ENCODE data around the gene ATG4C. TPM values are rescaled to one million over a fixed set of nuclear protein-coding genes. Genes with fewer than 3 reads are reported as not detected.

ATG4C gene
- total RNA-seq, 1 donor from 2014 or later = 13.7 TPM

GRCh38 chr1:62891956-62892562 is 108.1 kb downstream of the ATG4C start:
- ATAC-seq = no peak
- Histone ChIP-seq H3K4me3 (no peak overlapping the region), H3K27ac (no peak overlapping the region), H3K27me3 (no peaks in the 10 kb centered on the region), H3K9me3 (no peaks in the 10 kb centered on the region), H3K4me1 (no peaks in the 10 kb centered on the region), H3K36me3 (no peaks in the 10 kb centered on the region)
- TF ChIP-seq CTCF (IDR thresholded peaks at IDR 0.05) = no peak
- intact Hi-C loops (cut with DNase I) = no loop called here
- DNase-seq = no peak

GRCh38 chr1:62897788-62898187 is 113.9 kb downstream of the ATG4C start:
- no peak overlapping the region for H3K4me3 ChIP-seq
- TF ChIP-seq CTCF (IDR thresholded peaks at IDR 0.05) = no peak
- H3K36me3 ChIP-seq = no peaks in the 10 kb centered on the region
- intact Hi-C loops (cut with DNase I) = no loop called here
- H3K27me3 ChIP-seq = no peaks in the 10 kb centered on the region
- DNase-seq (no peak), ATAC-seq (no peak)
- H3K27ac ChIP-seq = no peak overlapping the region
- no peaks in the 10 kb centered on the region for H3K9me3 ChIP-seq
- no peaks in the 10 kb centered on the region for H3K4me1 ChIP-seq

- no peak for DNase-seq
- no peak overlapping the region for H3K27ac ChIP-seq
- no peak for ATAC-seq
- no peaks in the 10 kb centered on the region for H3K4me1 ChIP-seq
- no peak for TF ChIP-seq CTCF (IDR thresholded peaks at IDR 0.05)
- intact Hi-C loops (cut with DNase I) = no loop called here
- H3K36me3 ChIP-seq = no peaks in the 10 kb centered on the region
- no peak overlapping the region for H3K4me3 ChIP-seq
- no peaks in the 10 kb centered on the region for H3K27me3 ChIP-seq
- no peaks in the 10 kb centered on the region for H3K9me3 ChIP-seq
Measured at GRCh38 chr1:62900566-62900965, 116.6 kb downstream of the ATG4C start.

GRCh38 chr1:62901650-62902049 is 117.7 kb downstream of the ATG4C start:
- DNase-seq (no peak), ATAC-seq (no peak)
- Histone ChIP-seq H3K4me3 (no peak overlapping the region), H3K4me1 (no peaks in the 10 kb centered on the region), H3K36me3 (no peaks in the 10 kb centered on the region), H3K27ac (no peak overlapping the region), H3K9me3 (no peaks in the 10 kb centered on the region), H3K27me3 (peaks cover under 1% of the 10 kb centered on the region)
- intact Hi-C loops (cut with DNase I) = no loop called here
- TF ChIP-seq CTCF (IDR thresholded peaks at IDR 0.05) = no peak

- H3K4me1 ChIP-seq = no peaks in the 10 kb centered on the region
- H3K36me3 ChIP-seq = no peaks in the 10 kb centered on the region
- no peaks in the 10 kb centered on the region for H3K9me3 ChIP-seq
- DNase-seq (no peak), ATAC-seq (no peak)
- H3K27me3 ChIP-seq = peaks cover 6% of the 10 kb centered on the region
- TF ChIP-seq CTCF (IDR thresholded peaks at IDR 0.05) = no peak
- intact Hi-C loops (cut with DNase I) = no loop called here
- H3K4me3 ChIP-seq = no peak overlapping the region
- H3K27ac ChIP-seq = no peak overlapping the region
Measured at GRCh38 chr1:62903522-62903921, 119.6 kb downstream of the ATG4C start.

Data from upper lobe of right lung (tissue), 1 donor.